Measurements from ENCODE around the gene MFNG. TPM values are rescaled to one million over a fixed set of nuclear protein-coding genes. Genes with fewer than 3 reads are reported as not detected.

Gene MFNG
- total RNA-seq, 1 donor from 2014 or later: 2.3 TPM

- Histone ChIP-seq H3K36me3 (no peaks in the 10 kb centered on the region), H3K9me3 (ENCODE audit: low read depth) (no peaks in the 10 kb centered on the region), H3K4me1 (peaks cover 46% of the 10 kb centered on the region), H3F3A (ENCODE audit: low read depth) (peaks cover 25% of the 10 kb centered on the region), H4K20me1 (ENCODE audit: low read depth) (no peaks in the 10 kb centered on the region), H3K4me2 (peak overlapping the region; percentile 71), H3K4me3 (no peak overlapping the region), H3K9ac (no peak overlapping the region), H3K27ac (no peak overlapping the region), H3K27me3 (no peaks in the 10 kb centered on the region), H2AFZ (replicated peaks) (no peak overlapping the region), H3K79me2 (ENCODE audit: low read depth) (no peaks in the 10 kb centered on the region)
- Mint-ChIP-seq H3K27me3 (ENCODE audit: insufficient read depth, low read depth) (peaks cover 14% of the 10 kb centered on the region), H3K4me3 (peak overlapping the region; percentile 64), H3K36me3 (no peaks in the 10 kb centered on the region), H3K9me3 (no peaks in the 10 kb centered on the region), H3K27ac (peak overlapping the region; percentile 2), H3K4me1 (peaks cover 58% of the 10 kb centered on the region)
- TF ChIP-seq CTCF (IDR thresholded peaks at IDR 0.05): no peak
- TF ChIP-seq EZH2 (IDR thresholded peaks at IDR 0.05): no peak
- TF ChIP-seq EZH2phosphoT487 (IDR thresholded peaks at IDR 0.05): no peak
- no peak for DNase-seq (ENCODE audit: low spot score)
These were observed 945 bp upstream of the MFNG start for GRCh38 chr22:37487129-37487528.

- Histone ChIP-seq H3K9ac (no peak overlapping the region), H3K36me3 (no peaks in the 10 kb centered on the region), H3K27me3 (no peaks in the 10 kb centered on the region), H3K4me1 (peaks cover 46% of the 10 kb centered on the region), H3F3A (ENCODE audit: low read depth) (peaks cover 29% of the 10 kb centered on the region), H3K27ac (no peak overlapping the region), H4K20me1 (ENCODE audit: low read depth) (no peaks in the 10 kb centered on the region), H3K4me3 (no peak overlapping the region), H3K79me2 (ENCODE audit: low read depth) (no peaks in the 10 kb centered on the region), H3K4me2 (peak overlapping the region; percentile 71), H3K9me3 (ENCODE audit: low read depth) (no peaks in the 10 kb centered on the region), H2AFZ (replicated peaks) (no peak overlapping the region)
- Mint-ChIP-seq H3K36me3 (no peaks in the 10 kb centered on the region), H3K27ac (no peak overlapping the region), H3K4me3 (peak overlapping the region; percentile 69), H3K4me1 (peaks cover 56% of the 10 kb centered on the region), H3K27me3 (ENCODE audit: insufficient read depth, low read depth) (peaks cover 12% of the 10 kb centered on the region), H3K9me3 (no peaks in the 10 kb centered on the region)
- DNase-seq (ENCODE audit: low spot score): no peak
- TF ChIP-seq CTCF (IDR thresholded peaks at IDR 0.05) (no peak), EZH2 (IDR thresholded peaks at IDR 0.05) (no peak), EZH2phosphoT487 (IDR thresholded peaks at IDR 0.05) (no peak)
These were observed 575 bp downstream of the MFNG start for GRCh38 chr22:37485395-37486223.

GRCh38 chr22:37484480-37485394 lies 1.4 kb downstream of the MFNG start:
- no peak overlapping the region for H3K4me3 ChIP-seq
- no peaks in the 10 kb centered on the region for H3K9me3 ChIP-seq (ENCODE audit: low read depth)
- H2AFZ ChIP-seq (replicated peaks): peak overlapping the region; percentile 42
- H3K27me3 ChIP-seq: no peaks in the 10 kb centered on the region
- peak overlapping the region; percentile 37 for H3K27ac Mint-ChIP-seq
- H4K20me1 ChIP-seq (ENCODE audit: low read depth): no peaks in the 10 kb centered on the region
- TF ChIP-seq EZH2phosphoT487 (IDR thresholded peaks at IDR 0.05) (no peak), CTCF (IDR thresholded peaks at IDR 0.05) (no peak), EZH2 (IDR thresholded peaks at IDR 0.05) (no peak)
- peaks cover 50% of the 10 kb centered on the region for H3K4me1 Mint-ChIP-seq
- peaks cover 46% of the 10 kb centered on the region for H3K4me1 ChIP-seq
- DNase-seq (ENCODE audit: low spot score): no peak
- H3K36me3 ChIP-seq: no peaks in the 10 kb centered on the region
- H3F3A ChIP-seq (ENCODE audit: low read depth): peaks cover 29% of the 10 kb centered on the region
- H3K9ac ChIP-seq: no peak overlapping the region
- H3K27ac ChIP-seq: no peak overlapping the region
- no peaks in the 10 kb centered on the region for H3K79me2 ChIP-seq (ENCODE audit: low read depth)
- no peaks in the 10 kb centered on the region for H3K36me3 Mint-ChIP-seq
- no peaks in the 10 kb centered on the region for H3K9me3 Mint-ChIP-seq
- peak overlapping the region; percentile 46 for H3K4me3 Mint-ChIP-seq
- peaks cover 9% of the 10 kb centered on the region for H3K27me3 Mint-ChIP-seq (ENCODE audit: insufficient read depth, low read depth)
- H3K4me2 ChIP-seq: peak overlapping the region; percentile 71

Measured in neural progenitor cell (in vitro differentiated cells).